HG03066 (cell line): ENCODE data around the gene SETMAR.
"Not testable (repeated sequence)": the region's sequence is repeated elsewhere in the genome, so short reads cannot be mapped to it uniquely, and the experiment has no call there.

Experiments used
- ATAC-seq: cut with Tn5 transposase; IDR thresholded peaks from one replicate; pipeline ENCODE4 v1.9.1; 2021; ENCODE audit warnings: low read depth; ENCODE audit not compliant: unreplicated experiment

Gene SETMAR

GRCh38 chr3:4311496-4311895 is 8.3 kb downstream of the SETMAR start:
- ATAC-seq, result no peak

- no peak for ATAC-seq
These were observed 10.6 kb downstream of the SETMAR start for GRCh38 chr3:4313606-4314293.

- no peak for ATAC-seq
These were observed 11.5 kb downstream of the SETMAR start for GRCh38 chr3:4314688-4315087.

- no peak for ATAC-seq
These were observed 17.1 kb downstream of the SETMAR start for GRCh38 chr3:4320096-4320911.

GRCh38 chr3:4321732-4322131 is 18.6 kb downstream of the SETMAR start:
- ATAC-seq, result no peak

GRCh38 chr3:4322635-4323034 is 19.5 kb downstream of the SETMAR start:
- ATAC-seq, result no peak

- ATAC-seq, result no peak
These were observed 20.3 kb downstream of the SETMAR start for GRCh38 chr3:4323246-4324027.

GRCh38 chr3:4326868-4327267 is 23.7 kb downstream of the SETMAR start:
- no peak for ATAC-seq

- ATAC-seq, result not testable (repeated sequence)
These were observed 26.6 kb downstream of the SETMAR start for GRCh38 chr3:4329806-4330205.

GRCh38 chr3:4332111-4332510 is 28.9 kb downstream of the SETMAR start:
- no peak for ATAC-seq

- ATAC-seq, result no peak
These were observed 29.4 kb downstream of the SETMAR start for GRCh38 chr3:4332574-4332973.

GRCh38 chr3:4332991-4333390 is 29.8 kb downstream of the SETMAR start:
- ATAC-seq, result no peak

GRCh38 chr3:4334548-4334947 is 31.4 kb downstream of the SETMAR start:
- no peak for ATAC-seq

- ATAC-seq, result no peak
These were observed 32.8 kb downstream of the SETMAR start for GRCh38 chr3:4335840-4336562.

- no peak for ATAC-seq
These were observed 33.8 kb downstream of the SETMAR start for GRCh38 chr3:4336850-4337546.

GRCh38 chr3:4338751-4339150 is 35.6 kb downstream of the SETMAR start:
- ATAC-seq, result no peak

- ATAC-seq, result no peak
These were observed 36.9 kb downstream of the SETMAR start for GRCh38 chr3:4340077-4340410.

- ATAC-seq, result no peak
These were observed 37.5 kb downstream of the SETMAR start for GRCh38 chr3:4340411-4341335.

- ATAC-seq, result no peak
These were observed 38.1 kb downstream of the SETMAR start for GRCh38 chr3:4341336-4341675.
